OCI-LY1 (cell line): ENCODE measurements around the gene MED13.
"Not testable (repeated sequence)": the region's sequence is repeated elsewhere in the genome, so short reads cannot be mapped to it uniquely, and the experiment has no call there.

Experiments
- H2AFZ ChIP-seq: fragments of 200-600 bp; sonication (generic), shearing (Covaris generic); 2 replicates; pipeline ENCODE4 v1.6.0; 2014; ENCODE audit warnings: antibody characterized with exemption, mild to moderate bottlenecking, low read length
- H3F3A ChIP-seq: fragments of 200-600 bp; sonication (generic), shearing (Covaris generic); 2 replicates; pipeline ENCODE4 v1.6.0; 2014; ENCODE audit warnings: mild to moderate bottlenecking, antibody characterized with exemption, low read length, moderate library complexity; ENCODE audit not compliant: insufficient read depth
- H3K27ac ChIP-seq: fragments of 200-600 bp; sonication (generic); 2 replicates; pipeline ENCODE4 v1.5.1; 2014; ENCODE audit warnings: low read length, mixed run types, mild to moderate bottlenecking, low read depth; ENCODE audit not compliant: poor library complexity, severe bottlenecking
- H3K27me3 ChIP-seq: fragments of 200-600 bp; sonication (generic); 2 replicates; pipeline ENCODE4 v1.6.0; 2014; ENCODE audit warnings: antibody characterized with exemption, mild to moderate bottlenecking, low read length, moderate library complexity; ENCODE audit not compliant: insufficient read depth
- H3K36me3 ChIP-seq: fragments of 200-600 bp; sonication (generic); 2 replicates; pipeline ENCODE4 v1.6.1; 2014; ENCODE audit warnings: mild to moderate bottlenecking, antibody characterized with exemption, low read length, moderate library complexity, mixed read lengths; ENCODE audit not compliant: insufficient read depth
- H3K4me1 ChIP-seq: fragments of 200-600 bp; sonication (generic); 2 replicates; pipeline ENCODE4 v1.5.1; 2014; ENCODE audit warnings: mild to moderate bottlenecking, low read length, moderate library complexity; ENCODE audit not compliant: insufficient read depth, severe bottlenecking
- H3K4me2 ChIP-seq: fragments of 200-600 bp; sonication (generic), shearing (Covaris generic); 2 replicates; pipeline ENCODE4 v1.6.1; 2014; ENCODE audit warnings: low read length
- H3K4me3 ChIP-seq: fragments of 200-600 bp; sonication (generic); 2 replicates; pipeline ENCODE4 v1.5.1; 2014; ENCODE audit warnings: low read length, low read depth, mild to moderate bottlenecking, mixed read lengths; ENCODE audit not compliant: poor library complexity, severe bottlenecking
- H3K79me2 ChIP-seq: fragments of 200-600 bp; shearing (Covaris generic); 2 replicates; pipeline ENCODE4 v1.6.1; 2016; ENCODE audit warnings: mixed run types, low read length, mixed read lengths; ENCODE audit not compliant: insufficient read depth
- H3K9ac ChIP-seq: fragments of 200-600 bp; sonication (generic), shearing (Covaris generic); 2 replicates; pipeline ENCODE4 v1.6.1; 2014; ENCODE audit warnings: mild to moderate bottlenecking, low read length, mixed read lengths
- H3K9me2 ChIP-seq: fragments of 200-600 bp; sonication (generic), shearing (Covaris generic); 2 replicates; pipeline ENCODE4 v1.6.1; 2014; ENCODE audit warnings: low read depth, mild to moderate bottlenecking, low read length, mixed read lengths
- H3K9me3 ChIP-seq: fragments of 200-600 bp; shearing (Covaris generic); 2 replicates; pipeline ENCODE4 v1.6.1; 2014; ENCODE audit warnings: low read length, mixed read lengths
- H4K20me1 ChIP-seq: fragments of 200-600 bp; sonication (generic), shearing (Covaris generic); 2 replicates; pipeline ENCODE4 v1.6.0; 2016; ENCODE audit warnings: mild to moderate bottlenecking, low read length; ENCODE audit not compliant: insufficient read depth
- EZH2 ChIP-seq: fragments of 200-600 bp; sonication (generic), shearing (Covaris generic); IDR thresholded peaks from 2 replicates; pipeline ENCODE4 v1.8.0; 2017; ENCODE audit warnings: borderline replicate concordance, mixed run types, mild to moderate bottlenecking, antibody characterized with exemption, low read length, moderate library complexity, mixed read lengths
- TF ChIP-seq, protein P1 (sequence below): fragments of 200-600 bp; sonication (generic), shearing (Covaris generic); IDR thresholded peaks from 2 replicates; pipeline ENCODE4 v1.5.1; 2017; ENCODE audit warnings: mild to moderate bottlenecking, antibody characterized with exemption, low read length, moderate library complexity, mixed read lengths

Gene MED13

GRCh38 chr17:62000186-62000585, 64.9 kb downstream of the MED13 start:
- Histone ChIP-seq H3F3A (no peaks in the 10 kb centered on the region), H3K4me3 (no peak overlapping the region), H3K9me2 (no peaks in the 10 kb centered on the region), H2AFZ (no peak overlapping the region), H3K9me3 (no peaks in the 10 kb centered on the region), H3K27ac (no peak overlapping the region), H4K20me1 (no peaks in the 10 kb centered on the region), H3K27me3 (no peaks in the 10 kb centered on the region), H3K4me2 (no peak overlapping the region), H3K9ac (no peak overlapping the region), H3K79me2 (peaks cover 30% of the 10 kb centered on the region), H3K4me1 (no peaks in the 10 kb centered on the region), H3K36me3 (peaks cover 47% of the 10 kb centered on the region)
- TF ChIP-seq EZH2: no peak
- TF ChIP-seq, protein P1, sequence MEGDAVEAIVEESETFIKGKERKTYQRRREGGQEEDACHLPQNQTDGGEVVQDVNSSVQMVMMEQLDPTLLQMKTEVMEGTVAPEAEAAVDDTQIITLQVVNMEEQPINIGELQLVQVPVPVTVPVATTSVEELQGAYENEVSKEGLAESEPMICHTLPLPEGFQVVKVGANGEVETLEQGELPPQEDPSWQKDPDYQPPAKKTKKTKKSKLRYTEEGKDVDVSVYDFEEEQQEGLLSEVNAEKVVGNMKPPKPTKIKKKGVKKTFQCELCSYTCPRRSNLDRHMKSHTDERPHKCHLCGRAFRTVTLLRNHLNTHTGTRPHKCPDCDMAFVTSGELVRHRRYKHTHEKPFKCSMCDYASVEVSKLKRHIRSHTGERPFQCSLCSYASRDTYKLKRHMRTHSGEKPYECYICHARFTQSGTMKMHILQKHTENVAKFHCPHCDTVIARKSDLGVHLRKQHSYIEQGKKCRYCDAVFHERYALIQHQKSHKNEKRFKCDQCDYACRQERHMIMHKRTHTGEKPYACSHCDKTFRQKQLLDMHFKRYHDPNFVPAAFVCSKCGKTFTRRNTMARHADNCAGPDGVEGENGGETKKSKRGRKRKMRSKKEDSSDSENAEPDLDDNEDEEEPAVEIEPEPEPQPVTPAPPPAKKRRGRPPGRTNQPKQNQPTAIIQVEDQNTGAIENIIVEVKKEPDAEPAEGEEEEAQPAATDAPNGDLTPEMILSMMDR: no peak

- not testable (repeated sequence) for H4K20me1 ChIP-seq, H3K4me1 ChIP-seq, H3F3A ChIP-seq, H3K27me3 ChIP-seq, H3K4me2 ChIP-seq, H3K9ac ChIP-seq, H3K4me3 ChIP-seq, H3K27ac ChIP-seq, H3K9me3 ChIP-seq, H2AFZ ChIP-seq, H3K9me2 ChIP-seq
- H3K79me2 ChIP-seq: peaks cover 22% of the 10 kb centered on the region
- H3K36me3 ChIP-seq: peaks cover 46% of the 10 kb centered on the region
Measured at GRCh38 chr17:61998534-61998933, 66.5 kb downstream of the MED13 start.

- Histone ChIP-seq H2AFZ (no peak overlapping the region), H3K27ac (no peak overlapping the region), H3K9ac (no peak overlapping the region), H3K4me2 (no peak overlapping the region), H3K27me3 (no peaks in the 10 kb centered on the region), H3K9me3 (no peaks in the 10 kb centered on the region), H3K79me2 (peaks cover 14% of the 10 kb centered on the region), H3K4me1 (no peaks in the 10 kb centered on the region), H3F3A (no peaks in the 10 kb centered on the region), H3K9me2 (no peaks in the 10 kb centered on the region), H4K20me1 (no peaks in the 10 kb centered on the region), H3K4me3 (no peak overlapping the region), H3K36me3 (peaks cover 43% of the 10 kb centered on the region)
- TF ChIP-seq, protein P1: no peak
- no peak for TF ChIP-seq EZH2
Measured at GRCh38 chr17:61997664-61998063, 67.4 kb downstream of the MED13 start.

GRCh38 chr17:61996916-61997605, 68.0 kb downstream of the MED13 start:
- no peaks in the 10 kb centered on the region for H3K27me3 ChIP-seq
- no peak for TF ChIP-seq EZH2
- TF ChIP-seq, protein P1: no peak
- H3K27ac ChIP-seq: no peak overlapping the region
- H3K4me3 ChIP-seq: no peak overlapping the region
- H3K4me2 ChIP-seq: no peak overlapping the region
- H3K4me1 ChIP-seq: no peaks in the 10 kb centered on the region
- H3K9me2 ChIP-seq: no peaks in the 10 kb centered on the region
- H2AFZ ChIP-seq: no peak overlapping the region
- H3K9ac ChIP-seq: no peak overlapping the region
- H3K36me3 ChIP-seq: peaks cover 45% of the 10 kb centered on the region
- peaks cover 12% of the 10 kb centered on the region for H3K79me2 ChIP-seq
- no peaks in the 10 kb centered on the region for H3F3A ChIP-seq
- no peaks in the 10 kb centered on the region for H3K9me3 ChIP-seq
- no peaks in the 10 kb centered on the region for H4K20me1 ChIP-seq
